Activated CD8-positive, alpha-beta memory T cell treated with anti-CD3 and anti-CD28 coated beads for 1 hour (primary cell): ENCODE measurements around the gene RTF2.
"Not testable (repeated sequence)": the region's sequence is repeated elsewhere in the genome, so short reads cannot be mapped to it uniquely, and the experiment has no call there.

ENCODE experiments used
- DNase-seq, 2 donors: peaks; one replicate each; pipeline ENCODE4 v3.0.0-alpha.2; 2020; ENCODE audit warnings: low read depth in 1 of 2; ENCODE audit errors: extremely low read depth in 1 of 2

RTF2 gene

DNA sequence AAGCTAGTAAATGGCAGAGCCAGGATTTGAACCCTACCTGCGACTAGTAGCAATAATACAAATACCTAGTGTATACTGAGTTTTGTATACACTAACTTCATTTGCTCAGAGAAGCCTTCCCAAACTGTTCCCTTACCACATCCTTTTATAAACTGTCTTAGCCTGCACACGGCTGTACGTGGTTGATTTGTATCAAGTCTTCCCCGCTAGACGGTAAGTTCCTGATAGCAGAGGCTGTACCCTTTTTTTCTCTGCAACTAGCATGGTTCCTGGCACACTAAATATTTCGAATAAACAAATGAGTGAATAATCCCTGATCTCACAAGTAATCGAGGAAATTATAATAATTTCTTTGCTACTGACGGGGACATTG lies 636 bp downstream of the RTF2 start:
- DNase-seq, result no peak

DNA sequence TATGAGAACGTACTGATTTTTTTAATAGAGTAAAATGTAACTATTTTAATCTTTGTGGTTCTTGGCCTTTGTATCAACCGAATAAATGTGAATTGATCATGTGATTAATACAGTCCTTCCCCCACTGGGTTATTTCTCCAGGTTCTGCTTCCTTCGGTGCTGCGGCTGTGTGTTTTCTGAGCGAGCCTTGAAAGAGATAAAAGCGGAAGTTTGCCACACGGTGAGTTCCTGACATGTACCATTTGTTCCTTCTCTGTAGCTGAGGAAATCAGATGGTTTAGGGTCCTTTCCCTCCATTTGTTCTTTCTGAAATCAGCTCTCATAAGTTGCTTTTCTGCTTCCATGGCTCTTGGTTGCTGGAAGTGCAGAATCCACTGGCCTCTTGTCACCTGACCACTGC lies 15.5 kb downstream of the RTF2 start:
- no peak for DNase-seq

DNA sequence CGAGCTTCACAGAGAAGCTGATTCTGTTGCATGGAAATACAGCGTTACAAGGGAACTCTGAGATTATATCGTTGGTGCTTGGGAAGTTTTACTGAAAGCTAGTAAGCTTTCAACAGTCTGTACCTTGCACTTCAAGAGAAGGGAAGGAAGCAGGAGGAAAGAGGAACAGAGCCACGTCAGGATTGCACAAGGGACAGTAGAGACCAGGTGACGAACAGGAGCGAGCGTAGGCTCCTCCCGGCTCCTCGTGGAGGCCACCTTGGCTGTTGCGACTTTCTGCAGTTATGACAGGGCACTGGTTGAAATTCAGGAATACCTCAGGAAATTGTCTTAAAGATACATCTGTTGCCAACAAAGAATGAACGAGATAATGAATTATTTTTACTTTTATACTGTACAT lies 18.8 kb downstream of the RTF2 start:
- DNase-seq, result no peak

DNA sequence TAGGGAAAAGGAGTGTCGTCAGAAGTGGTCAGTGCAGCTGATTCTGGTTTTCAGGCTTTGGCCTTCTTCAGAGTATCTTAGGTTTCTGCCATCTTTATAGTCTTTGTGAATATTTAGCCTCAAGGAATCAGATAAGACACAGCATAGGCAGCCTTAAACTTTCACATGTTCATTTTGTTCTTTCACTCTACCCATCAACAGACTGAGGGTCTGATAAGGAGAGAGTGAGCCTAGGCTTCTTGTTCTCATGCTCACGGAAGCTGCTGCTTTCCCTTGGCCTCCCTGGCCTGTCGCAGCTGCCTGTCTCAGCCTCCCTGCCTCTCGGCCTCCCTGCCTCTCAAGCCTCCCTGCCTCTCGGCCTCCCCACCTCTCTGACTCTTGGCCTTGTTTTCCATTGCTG lies 20.1 kb downstream of the RTF2 start:
- no peak for DNase-seq

DNA sequence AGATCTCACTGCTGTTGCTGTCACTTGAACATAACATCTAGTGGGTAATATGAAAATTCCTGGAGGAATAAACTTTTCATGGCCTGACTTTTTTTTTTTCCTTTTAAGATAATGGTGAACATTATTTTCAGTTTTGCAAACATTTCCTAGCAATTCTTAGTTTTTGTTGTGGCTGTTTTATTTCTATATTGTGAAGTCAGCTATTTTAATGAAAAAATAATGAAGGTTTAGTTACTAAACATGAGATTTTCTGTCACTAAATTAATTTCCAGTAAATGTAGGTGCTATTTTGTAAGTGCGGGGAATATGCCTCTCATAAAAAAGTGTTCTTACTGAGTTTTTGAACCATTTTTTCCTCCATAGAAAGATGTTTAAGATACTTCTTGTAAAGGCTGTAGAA lies 32.7 kb downstream of the RTF2 start:
- DNase-seq, result no peak

- no peak for DNase-seq
Observed at GRCh38 chr20:56503916-56504315, 35.5 kb downstream of the RTF2 start.

GRCh38 chr20:56504373-56505005 lies 36.1 kb downstream of the RTF2 start:
- DNase-seq, result no peak

DNA sequence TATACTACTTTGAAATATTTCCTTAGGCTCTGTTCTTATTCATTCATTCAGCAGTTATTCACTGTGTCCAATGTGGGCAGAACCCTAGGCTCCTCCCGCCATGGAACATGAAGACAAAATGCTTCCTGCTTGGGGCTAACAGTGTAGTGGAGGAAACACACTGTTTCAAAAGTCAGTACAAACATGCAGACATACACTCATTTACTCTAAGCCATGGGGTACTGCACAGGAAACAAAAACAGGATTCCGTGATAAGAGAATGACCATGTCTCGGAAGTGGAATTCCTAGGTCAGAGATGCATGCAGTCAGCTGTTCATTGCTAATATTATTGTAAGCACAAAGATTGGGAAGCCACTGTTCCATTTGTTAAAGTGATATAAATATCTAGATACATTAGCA lies 37.7 kb downstream of the RTF2 start:
- DNase-seq, result no peak

DNA sequence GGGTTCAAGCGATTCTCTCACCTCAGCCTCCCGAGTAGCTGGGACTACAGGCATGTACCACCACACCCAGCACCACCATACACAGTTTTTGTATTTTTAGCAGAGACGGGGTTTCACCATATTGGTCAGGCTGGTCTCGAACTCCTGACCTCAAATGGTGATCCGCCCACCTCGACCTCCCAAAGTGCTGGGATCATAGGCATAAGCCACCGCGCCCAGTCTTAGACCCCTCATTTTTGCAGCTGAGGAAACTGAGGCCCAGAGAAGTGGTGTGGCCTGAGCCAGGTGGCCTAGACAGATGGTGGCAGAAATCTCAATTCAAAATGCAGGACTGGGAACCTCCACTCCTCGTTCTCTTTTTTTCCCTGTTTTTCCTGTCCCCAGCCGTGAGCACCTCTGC lies 43.5 kb downstream of the RTF2 start:
- no peak for DNase-seq

DNA sequence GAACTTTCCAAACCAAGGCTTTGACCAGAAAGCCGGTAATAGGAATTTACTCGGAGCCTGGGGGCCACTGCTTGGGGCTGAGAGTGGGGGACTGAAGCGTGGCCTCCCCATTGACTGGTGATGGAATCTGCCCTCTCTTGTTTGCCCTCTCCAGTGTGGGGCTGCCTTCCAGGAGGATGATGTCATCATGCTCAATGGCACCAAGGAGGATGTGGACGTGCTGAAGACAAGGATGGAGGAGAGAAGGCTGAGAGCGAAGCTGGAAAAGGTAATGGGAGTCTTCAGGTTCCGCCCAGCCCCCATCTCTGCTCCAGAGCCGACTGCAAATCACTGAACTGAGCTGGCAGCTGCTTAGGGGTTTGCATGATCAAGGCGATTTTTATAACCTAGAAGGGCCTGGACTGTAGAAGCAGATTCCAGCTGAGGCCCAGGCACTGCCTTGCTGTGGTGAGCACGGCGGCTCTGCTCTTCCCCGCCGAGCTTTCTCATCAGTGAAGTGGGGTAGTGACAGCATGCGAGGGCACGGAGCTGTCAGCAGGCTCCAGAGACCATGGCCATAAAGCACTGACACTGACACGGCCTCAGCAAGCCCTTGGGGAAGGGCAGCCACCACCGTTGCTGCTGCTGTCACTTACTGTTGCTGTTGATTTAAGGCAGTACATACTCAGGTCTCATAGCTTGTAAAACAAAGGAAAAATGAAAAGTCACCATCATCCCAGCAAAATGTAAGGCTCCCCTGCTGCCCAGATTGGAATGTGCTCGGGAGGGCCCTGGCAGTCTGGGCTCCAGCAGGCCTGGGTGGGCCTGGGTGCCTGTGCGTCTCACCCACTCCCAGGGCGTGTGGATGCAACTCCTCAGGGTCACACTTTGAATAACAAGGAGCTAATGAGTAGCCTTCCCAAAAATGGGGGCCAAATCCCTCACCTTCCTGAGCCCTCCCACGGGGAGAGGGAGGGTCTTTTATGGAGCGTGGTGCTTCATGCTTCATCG lies 45.0 kb downstream of the RTF2 start:
- no peak for DNase-seq

DNA sequence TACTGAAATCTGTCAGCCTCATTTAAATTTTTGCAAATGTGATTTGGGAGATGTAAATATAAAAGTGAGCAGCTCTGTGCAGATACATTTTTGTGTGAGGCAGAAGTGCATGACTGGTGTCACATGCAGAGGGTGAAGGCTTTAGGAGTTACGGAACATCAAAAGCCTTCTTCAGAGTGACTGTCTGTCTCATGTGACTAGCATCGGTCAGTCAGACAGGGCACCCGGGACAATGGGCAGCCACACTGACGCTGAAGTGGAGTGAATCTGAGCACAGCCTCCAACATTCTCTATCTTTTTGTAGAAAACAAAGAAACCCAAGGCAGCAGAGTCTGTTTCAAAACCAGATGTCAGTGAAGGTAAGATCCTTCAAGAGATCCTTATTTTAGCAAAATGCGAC lies 48.2 kb downstream of the RTF2 start:
- DNase-seq, result no peak

DNA sequence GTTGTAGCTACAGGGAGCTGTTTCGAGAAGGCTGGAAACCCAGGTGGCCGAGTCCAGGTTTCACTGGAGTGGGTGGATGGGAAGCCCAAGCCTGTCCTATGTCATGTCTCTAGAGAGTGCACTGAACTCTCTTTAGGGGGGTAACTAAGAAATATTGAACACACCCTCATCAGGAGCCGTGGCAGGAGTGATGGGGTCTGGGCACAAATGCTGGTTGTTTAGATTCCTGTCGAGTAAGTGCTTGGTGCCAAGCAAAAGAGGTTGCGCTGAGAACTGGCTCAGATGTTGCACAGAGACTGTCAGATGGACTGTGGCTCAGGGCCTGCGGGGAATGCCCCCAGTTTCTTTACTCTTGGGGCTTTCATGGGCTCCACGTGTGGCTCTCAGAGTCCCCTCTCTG lies 48.8 kb downstream of the RTF2 start:
- no peak for DNase-seq

- no peak for DNase-seq
Observed at GRCh38 chr20:56517641-56518040, 49.2 kb downstream of the RTF2 start.

DNA sequence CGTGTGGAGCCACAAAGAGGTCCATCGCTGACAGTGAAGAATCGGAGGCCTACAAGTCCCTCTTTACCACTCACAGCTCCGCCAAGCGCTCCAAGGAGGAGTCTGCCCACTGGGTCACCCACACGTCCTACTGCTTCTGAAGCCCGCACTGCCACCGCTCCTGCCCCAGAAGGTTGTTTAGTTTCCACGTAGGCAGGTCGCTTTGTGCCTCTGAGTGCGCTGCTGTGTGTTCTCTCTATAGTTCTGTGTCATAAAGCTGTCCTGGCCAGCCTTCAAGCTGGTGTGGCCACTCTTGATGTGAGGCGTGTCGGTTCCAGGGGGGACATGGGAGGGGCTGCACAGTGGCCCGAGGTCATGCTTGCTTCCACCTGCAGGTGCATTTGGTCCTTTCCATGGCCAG lies 49.7 kb downstream of the RTF2 start:
- DNase-seq, result no peak

- no peak for DNase-seq
Observed at GRCh38 chr20:56518721-56519398, 50.4 kb downstream of the RTF2 start.

DNA sequence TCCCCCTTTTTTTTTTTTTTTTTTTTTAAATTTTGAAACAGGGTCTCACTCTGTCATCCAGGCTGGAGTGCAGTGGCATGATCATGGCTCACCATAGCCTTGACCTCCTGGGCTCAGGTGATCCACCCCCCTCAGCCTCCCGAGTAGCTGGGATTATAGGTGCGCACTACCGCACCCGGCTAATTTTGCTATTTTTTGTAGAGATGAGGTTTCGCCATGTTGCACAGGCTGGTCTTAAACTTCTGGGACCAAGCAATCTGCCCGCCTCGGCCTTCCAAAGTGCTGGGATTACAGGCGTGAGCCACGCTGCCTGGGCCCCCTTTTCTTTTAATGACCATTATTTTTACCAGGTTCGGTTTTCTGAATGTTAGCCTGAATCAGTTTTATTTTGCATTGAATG lies 51.1 kb downstream of the RTF2 start:
- DNase-seq, result no peak

DNA sequence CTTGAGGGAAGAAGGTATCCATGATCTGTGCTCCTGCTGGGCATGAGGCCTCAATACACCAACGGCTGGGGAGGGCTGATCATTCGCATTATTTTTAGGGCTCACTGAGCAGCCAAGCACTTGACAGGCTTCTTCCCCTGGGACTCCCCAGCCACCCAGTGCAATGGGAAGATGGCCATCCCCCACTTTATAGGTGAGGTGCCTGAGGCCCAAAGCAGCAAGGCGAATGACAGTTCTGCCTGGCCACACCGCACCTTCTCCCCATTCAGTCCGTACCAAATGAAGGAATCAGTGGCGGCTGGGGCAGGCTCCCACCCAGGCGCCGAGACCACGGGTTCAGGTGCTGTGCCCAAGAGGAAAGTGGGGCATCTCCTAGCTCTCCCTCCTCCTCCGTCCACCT lies 51.8 kb downstream of the RTF2 start:
- DNase-seq, result no peak

GRCh38 chr20:56520746-56521354 lies 52.4 kb downstream of the RTF2 start:
- not testable (repeated sequence) for DNase-seq

- DNase-seq, result no peak
Observed at GRCh38 chr20:56522311-56522710, 53.9 kb downstream of the RTF2 start.

- DNase-seq, result not testable (repeated sequence)
Observed at GRCh38 chr20:56524444-56524843, 56.0 kb downstream of the RTF2 start, which contains the start of gene FAM209A. TSS of gene FAM209A (plus strand) at chr20:56524744. CDS start at chr20:56524809, 65 bp downstream.

GRCh38 chr20:56527521-56527920 lies 59.1 kb downstream of the RTF2 start:
- no peak for DNase-seq
